VCaP (cell line): ENCODE measurements around the gene IGF2BP2.
A peak's percentile ranks its signal among the peaks of the same experiment; 100 is the strongest.

Source experiments
- H3K27ac ChIP-seq: fragments of 450-650 bp; 2 replicates; pipeline ENCODE4 v1.5.1; 2017
- CTCF ChIP-seq: fragments of 450-650 bp; conservative IDR thresholded peaks from 2 replicates; pipeline ENCODE4 v1.5.1; 2017; ENCODE audit warnings: mild to moderate bottlenecking, moderate library complexity

Gene IGF2BP2

GRCh38 chr3:185632996-185633395, 191.8 kb downstream of the IGF2BP2 start:
- no peak overlapping the region for H3K27ac ChIP-seq

GRCh38 chr3:185631508-185632206, 193.2 kb downstream of the IGF2BP2 start:
- H3K27ac ChIP-seq = no peak overlapping the region
- TF ChIP-seq CTCF = no peak

More at GRCh38 chr3:185632996-185633395, 191.8 kb downstream of the IGF2BP2 start:
- no peak for TF ChIP-seq CTCF

- TF ChIP-seq CTCF = no peak
- H3K27ac ChIP-seq = no peak overlapping the region; the same call in 1 of the 2 replicates
These were observed 193.7 kb downstream of the IGF2BP2 start for GRCh38 chr3:185631108-185631507.

GRCh38 chr3:185630182-185630622, 194.6 kb downstream of the IGF2BP2 start:
- TF ChIP-seq CTCF = no peak
- peak overlapping the region; percentile 44 for H3K27ac ChIP-seq

- no peak for TF ChIP-seq CTCF
- H3K27ac ChIP-seq = peak overlapping the region; percentile 44
These were observed 195.2 kb downstream of the IGF2BP2 start for GRCh38 chr3:185629554-185630181.

GRCh38 chr3:185625784-185626183, 199.1 kb downstream of the IGF2BP2 start:
- TF ChIP-seq CTCF = no peak

GRCh38 chr3:185623939-185624665, 200.7 kb downstream of the IGF2BP2 start:
- H3K27ac ChIP-seq = no peak overlapping the region
- TF ChIP-seq CTCF = no peak

More at GRCh38 chr3:185625784-185626183, 199.1 kb downstream of the IGF2BP2 start:
- no peak overlapping the region for H3K27ac ChIP-seq
